HepG2 (cell line): Measurements from ENCODE around the gene TCTN2.

Experiments
- CTCF ChIP-seq: sonication (generic); formaldehyde crosslinking; IDR thresholded peaks from 2 replicates; pipeline ENCODE4 v1.5.0; 2020; ENCODE audit warnings: mild to moderate bottlenecking, missing genetic modification reagents, moderate library complexity
- IRF2 ChIP-seq: IDR thresholded peaks from 2 replicates; pipeline ENCODE4 v1.6.1; 2018; ENCODE audit warnings: missing genetic modification reagents, missing compliant biosample characterization
- MAFK ChIP-seq, 2 experiments: IDR thresholded peaks in 1 of 2; conservative IDR thresholded peaks in 1 of 2; 2 replicates each; pipeline ENCODE4 v1.6.1; 2011; ENCODE audit warnings: improper control_type of control experiment in 2 of 2, low read length in 2 of 2
- MXD4 ChIP-seq: IDR thresholded peaks from 2 replicates; pipeline ENCODE4 v1.6.1; 2016; ENCODE audit warnings: mild to moderate bottlenecking, missing biosample characterization, missing genetic modification reagents
- NFE2L2 ChIP-seq: fragments of 150-350 bp; IDR thresholded peaks from 2 replicates; pipeline ENCODE4 v1.6.1; 2014; ENCODE audit warnings: low read length
- SMYD3 ChIP-seq: sonication (generic); formaldehyde crosslinking; IDR thresholded peaks from 2 replicates; pipeline ENCODE4 v1.8.1; 2023; ENCODE audit warnings: mild to moderate bottlenecking, missing genetic modification reagents
- TGIF2 ChIP-seq: IDR thresholded peaks from 2 replicates; pipeline ENCODE4 v1.6.1; 2016; ENCODE audit warnings: control low read depth, missing compliant biosample characterization
- ZMYM3 ChIP-seq: sonication (generic); formaldehyde crosslinking; IDR thresholded peaks from 2 replicates; pipeline ENCODE4 v1.5.1; 2020; ENCODE audit warnings: mild to moderate bottlenecking, missing genetic modification reagents
- ZNF431 ChIP-seq: sonication (generic); formaldehyde crosslinking; IDR thresholded peaks from 2 replicates; pipeline ENCODE4 v1.9.0; 2022; ENCODE audit warnings: missing genetic modification reagents, low read depth, mild to moderate bottlenecking, borderline replicate concordance
- ZNF451 ChIP-seq: sonication (generic); formaldehyde crosslinking; IDR thresholded peaks from 2 replicates; pipeline ENCODE4 v1.5.0; 2020; ENCODE audit warnings: mild to moderate bottlenecking, missing genetic modification reagents
- ZSCAN22 ChIP-seq: sonication (generic); formaldehyde crosslinking; IDR thresholded peaks from 2 replicates; pipeline ENCODE4 v1.4.0; 2020; ENCODE audit warnings: mild to moderate bottlenecking, missing genetic modification reagents

GRCh38 chr12:123696646-123697045, 25.7 kb downstream of the TCTN2 start:
- TF ChIP-seq IRF2 (CRISPR knock-in tag) (no peak), ZNF451 (no peak), NFE2L2 (no peak), CTCF (CRISPR knock-in tag) (no peak), ZMYM3 (CRISPR knock-in tag) (no peak), SMYD3 (no peak), ZSCAN22 (CRISPR knock-in tag) (no peak), MAFK (conservative IDR thresholded peaks at IDR 0.05 in 1 of 2, IDR thresholded peaks at IDR 0.05 in 1 of 2; ENCODE audit: low read length in 2 of 2) (no peak), ZNF431 (no peak), TGIF2 (CRISPR knock-in tag) (no peak), MXD4 (CRISPR knock-in tag) (no peak)
